NCI-H460 (cell line): ENCODE measurements around the gene WARS2. TPM values are rescaled to one million over a fixed set of nuclear protein-coding genes. Genes with fewer than 3 reads are reported as not detected.

Experiments
- DNase-seq: peaks from one replicate; pipeline ENCODE4 v3.0.0-alpha.2; 2016; ENCODE audit warnings: low read depth; ENCODE audit errors: extremely low read depth
- total RNA-seq: library from RNA; depleted of rRNA; stranded (reverse); fragments of >200 nt; shearing (Covaris generic); gene quantifications from 2 replicates; pipeline ENCODE4 v1.2.3, GENCODE V29; 2014

The WARS2 gene
- total RNA-seq, 1 experiment from 2014 or later = 17.6 TPM

GRCh38 chr1:119038363-119038762, 102.1 kb downstream of the WARS2 start:
- no peak for DNase-seq

DNA sequence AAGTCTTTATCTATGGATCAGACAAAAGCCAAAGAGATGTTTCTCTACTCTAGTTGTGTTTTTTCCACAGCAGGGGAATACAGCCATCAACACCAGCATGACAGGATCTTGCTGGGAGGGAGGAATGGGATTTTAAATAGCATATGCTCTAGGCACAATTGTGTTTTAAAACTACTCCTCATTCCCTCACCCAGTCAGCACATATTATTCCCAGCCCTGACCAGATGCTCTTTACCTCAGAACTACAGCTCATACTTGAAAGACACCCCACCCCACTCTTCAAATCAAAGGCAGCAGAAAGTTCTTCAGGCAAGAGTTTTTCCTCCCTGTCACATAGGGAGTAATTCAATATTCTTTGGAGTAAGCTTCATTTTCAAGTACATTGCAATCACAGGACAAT, 106.1 kb downstream of the WARS2 start:
- no peak for DNase-seq

DNA sequence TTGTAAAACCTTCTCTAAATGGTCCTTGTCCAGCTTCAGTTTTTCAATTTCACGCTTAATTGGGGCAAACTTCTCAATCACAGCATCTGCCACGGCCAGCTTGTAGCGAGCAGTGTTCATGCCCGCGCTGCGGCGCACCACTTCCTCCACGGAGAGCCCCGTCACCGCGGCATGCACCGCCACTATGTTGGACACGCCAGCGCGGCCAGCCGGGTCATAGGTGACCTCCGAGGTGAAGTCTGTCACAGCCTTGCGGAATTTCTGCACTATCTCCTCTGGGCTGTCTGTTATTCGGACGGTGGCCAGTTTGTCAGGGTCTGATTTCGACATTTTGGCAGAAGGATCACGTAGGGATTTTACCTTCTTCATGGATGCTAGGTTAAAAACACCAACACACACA, 107.5 kb downstream of the WARS2 start:
- DNase-seq = no peak

DNA sequence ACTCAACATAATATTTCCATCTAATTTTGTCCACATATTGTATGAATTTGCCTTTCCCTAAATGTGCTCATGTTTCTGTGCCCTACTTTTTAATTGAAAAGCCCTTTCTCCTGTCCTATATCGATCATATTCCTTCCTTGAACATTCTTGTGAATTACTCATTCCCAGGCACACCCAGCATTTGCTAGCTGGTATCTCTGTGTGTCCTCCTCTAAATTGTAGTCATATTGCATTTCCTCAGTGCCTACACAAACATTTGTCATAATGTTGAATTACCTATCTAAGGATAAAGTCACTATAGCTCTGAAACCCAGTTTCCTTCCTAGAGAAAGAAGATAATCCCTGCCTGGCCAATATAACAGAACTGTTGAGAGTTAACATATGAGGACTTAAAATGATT, 112.7 kb downstream of the WARS2 start:
- DNase-seq = no peak

GRCh38 chr1:119026956-119027355, 113.5 kb downstream of the WARS2 start:
- DNase-seq = no peak

DNA sequence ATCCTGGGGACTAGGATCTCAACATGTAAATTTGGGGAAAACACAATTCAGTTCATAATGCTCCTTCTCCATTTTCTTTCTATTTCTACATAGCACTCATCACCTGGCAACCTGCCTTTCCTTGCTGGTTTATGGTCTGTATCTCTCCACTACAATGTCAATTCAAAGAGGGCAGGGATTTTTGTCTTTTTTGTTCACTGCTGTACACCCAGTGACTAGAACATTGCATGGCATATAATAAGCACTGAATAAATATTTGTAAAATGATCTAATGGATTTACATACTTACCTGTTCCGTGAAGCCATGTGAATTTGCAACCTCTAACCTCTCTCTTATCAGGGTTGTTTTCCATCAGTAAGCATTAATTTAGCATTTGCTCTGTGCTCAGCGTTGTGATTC, 124.9 kb downstream of the WARS2 start:
- no peak for DNase-seq

- no peak for DNase-seq
These were observed 128.1 kb downstream of the WARS2 start for GRCh38 chr1:119012383-119012782.

- no peak for DNase-seq
These were observed 128.7 kb downstream of the WARS2 start for GRCh38 chr1:119011706-119012105.

DNA sequence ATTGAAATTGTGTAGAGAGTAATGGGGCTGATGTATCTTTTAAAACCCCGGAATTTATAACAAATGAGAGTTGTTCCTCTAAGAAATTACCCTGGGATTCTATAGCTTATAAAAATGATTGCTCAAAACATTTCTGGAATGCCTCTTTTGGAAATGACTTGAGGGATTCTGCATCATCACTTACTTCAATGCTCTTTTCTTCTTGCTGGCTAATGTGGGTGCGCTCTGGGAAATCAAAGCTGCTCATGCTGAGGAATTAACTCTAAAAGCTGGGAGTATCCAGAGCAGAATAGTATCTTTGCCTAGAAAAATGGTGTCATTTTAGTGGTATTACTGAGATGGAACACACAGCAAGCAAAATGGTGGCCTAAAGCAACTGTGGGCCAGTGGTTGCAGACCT, 129.3 kb downstream of the WARS2 start:
- DNase-seq = no peak

DNA sequence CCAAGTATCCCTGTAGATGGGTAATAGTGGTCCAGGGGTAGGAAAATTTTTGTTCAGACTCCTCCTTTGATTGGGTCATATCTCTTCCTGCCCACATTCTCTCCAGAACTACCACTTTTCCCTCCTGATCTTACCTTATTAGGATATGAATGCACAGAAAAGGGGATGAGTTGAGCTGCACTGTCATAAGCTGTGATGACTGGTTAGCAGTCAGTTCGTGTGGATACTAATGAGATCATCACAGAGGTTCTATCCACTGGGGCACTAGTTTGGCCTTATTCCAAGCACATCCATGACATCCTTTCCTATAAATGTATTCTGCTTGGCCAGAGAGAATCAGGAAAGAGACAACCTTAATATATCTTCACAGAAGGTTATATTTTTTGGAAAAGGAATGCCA, 130.3 kb downstream of the WARS2 start:
- DNase-seq = no peak

- DNase-seq = no peak
These were observed 131.2 kb downstream of the WARS2 start for GRCh38 chr1:119009312-119009655.

GRCh38 chr1:119008483-119009311, 131.8 kb downstream of the WARS2 start:
- no peak for DNase-seq

- DNase-seq = no peak
These were observed 132.6 kb downstream of the WARS2 start for GRCh38 chr1:119007670-119008482.

GRCh38 chr1:119007339-119007669, 133.1 kb downstream of the WARS2 start:
- DNase-seq = no peak

- DNase-seq = no peak
These were observed 133.8 kb downstream of the WARS2 start for GRCh38 chr1:119006406-119007279.

DNA sequence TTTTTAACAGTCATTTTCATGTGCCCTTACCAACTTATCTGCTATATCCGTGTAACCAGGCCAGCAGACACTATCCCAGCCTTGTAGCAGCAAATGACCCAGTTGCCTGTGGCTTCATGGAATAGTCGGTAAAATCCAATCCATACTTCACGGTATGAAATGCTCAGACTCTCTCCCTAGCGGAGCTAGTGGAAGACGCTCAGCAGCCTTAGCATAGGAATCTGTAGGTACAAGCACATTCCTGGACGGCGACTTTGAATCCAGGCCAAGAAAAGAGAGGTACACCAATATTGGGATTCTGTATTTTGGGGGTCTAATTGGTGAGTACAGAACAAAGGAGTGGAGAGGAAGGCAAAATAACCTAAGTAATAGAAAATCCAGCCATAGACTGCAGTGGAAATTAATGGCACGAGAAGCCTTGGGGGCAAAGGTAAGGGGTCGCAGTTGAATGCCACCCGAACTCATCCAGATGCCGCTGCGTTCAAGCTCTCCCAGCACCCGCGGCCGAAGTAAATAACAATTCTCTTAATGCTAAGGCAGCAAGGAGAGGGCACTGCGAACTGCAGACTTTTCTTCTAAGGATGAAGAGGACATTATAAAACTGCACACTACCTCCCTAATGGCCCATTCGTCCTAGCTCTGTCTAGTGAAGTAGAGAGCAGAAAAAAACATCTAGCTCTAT, 134.6 kb downstream of the WARS2 start:
- no peak for DNase-seq

DNA sequence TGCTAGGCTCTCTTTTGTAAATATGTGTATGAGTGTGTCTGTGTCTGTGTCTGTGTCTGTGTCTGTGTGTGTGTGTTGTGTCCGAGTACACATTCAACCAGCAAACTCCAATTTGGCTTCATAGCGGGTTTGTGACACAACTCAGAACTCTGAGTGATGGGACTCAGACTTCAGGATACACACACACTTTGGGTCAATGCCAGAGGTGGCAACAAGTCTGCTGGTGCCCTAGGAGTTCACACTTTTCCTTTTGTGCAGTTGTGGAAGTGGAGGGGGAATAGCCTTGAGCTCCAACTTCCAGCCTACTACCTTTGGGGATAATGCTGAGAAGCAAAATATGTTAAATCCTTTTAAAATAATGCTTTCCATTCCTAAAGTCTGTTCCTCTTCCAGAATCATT, 135.7 kb downstream of the WARS2 start:
- DNase-seq = no peak

GRCh38 chr1:119004129-119004527, 136.3 kb downstream of the WARS2 start:
- DNase-seq = no peak

- DNase-seq = no peak
These were observed 136.9 kb downstream of the WARS2 start for GRCh38 chr1:119003413-119004128.
